Nephron progenitor cell (in vitro differentiated cells): Measurements from ENCODE around the gene ASB3.
"Not testable (repeated sequence)": the region's sequence is repeated elsewhere in the genome, so short reads cannot be mapped to it uniquely, and the experiment has no call there.

ENCODE experiments used
- DNase-seq: peaks from one replicate; pipeline ENCODE4 v3.0.0; 2021
- H3K27ac Mint-ChIP-seq: 2 replicates; pipeline ENCODE4 v1.8.0; 2021; ENCODE audit warnings: mild to moderate bottlenecking, moderate library complexity, mixed read lengths
- H3K27me3 Mint-ChIP-seq: 2 replicates; pipeline ENCODE4 v1.8.0; 2021; ENCODE audit warnings: mild to moderate bottlenecking, low read depth, mixed read lengths; ENCODE audit not compliant: poor library complexity
- H3K36me3 Mint-ChIP-seq: 2 replicates; pipeline ENCODE4 v1.8.0; 2021; ENCODE audit warnings: low read depth, mixed read lengths
- H3K4me1 Mint-ChIP-seq: 2 replicates; pipeline ENCODE4 v1.8.0; 2021; ENCODE audit warnings: mixed read lengths
- H3K4me3 Mint-ChIP-seq: 2 replicates; pipeline ENCODE4 v1.8.0; 2021; ENCODE audit warnings: mild to moderate bottlenecking, moderate library complexity, mixed read lengths
- H3K9me3 Mint-ChIP-seq: 2 replicates; pipeline ENCODE4 v1.8.0; 2021; ENCODE audit warnings: mild to moderate bottlenecking, moderate library complexity, mixed read lengths
- CTCF ChIP-seq: fragments of 200-600 bp; sonication (generic); IDR thresholded peaks from 2 replicates; pipeline ENCODE4 v1.5.0; 2021; ENCODE audit warnings: antibody characterized with exemption

ASB3 gene

DNA sequence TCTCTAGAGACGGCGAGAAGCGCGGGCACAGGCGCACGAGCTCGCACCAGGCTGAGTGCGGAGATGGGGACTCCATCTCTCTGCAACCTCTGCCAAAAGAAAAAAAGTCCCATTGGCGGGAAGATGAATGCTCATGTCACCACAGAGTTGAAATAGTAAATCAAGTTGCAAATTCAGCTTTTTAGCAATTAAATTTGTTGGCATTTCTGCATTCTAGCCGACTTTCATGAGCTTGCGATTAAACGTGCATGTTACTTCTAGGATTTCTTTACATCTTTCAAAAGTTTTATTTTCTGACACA, 18.6 kb downstream of the ASB3 start:
- H3K4me1 Mint-ChIP-seq, result peaks cover 17% of the 10 kb centered on the region
- H3K9me3 Mint-ChIP-seq, result peaks cover 4% of the 10 kb centered on the region
- TF ChIP-seq CTCF, result no peak
- DNase-seq, result peak; percentile 44
- H3K36me3 Mint-ChIP-seq, result peaks cover 46% of the 10 kb centered on the region
- peak overlapping the region; percentile 87 for H3K4me3 Mint-ChIP-seq
- H3K27me3 Mint-ChIP-seq, result no peaks in the 10 kb centered on the region
- peak overlapping the region; percentile 77 for H3K27ac Mint-ChIP-seq

DNA sequence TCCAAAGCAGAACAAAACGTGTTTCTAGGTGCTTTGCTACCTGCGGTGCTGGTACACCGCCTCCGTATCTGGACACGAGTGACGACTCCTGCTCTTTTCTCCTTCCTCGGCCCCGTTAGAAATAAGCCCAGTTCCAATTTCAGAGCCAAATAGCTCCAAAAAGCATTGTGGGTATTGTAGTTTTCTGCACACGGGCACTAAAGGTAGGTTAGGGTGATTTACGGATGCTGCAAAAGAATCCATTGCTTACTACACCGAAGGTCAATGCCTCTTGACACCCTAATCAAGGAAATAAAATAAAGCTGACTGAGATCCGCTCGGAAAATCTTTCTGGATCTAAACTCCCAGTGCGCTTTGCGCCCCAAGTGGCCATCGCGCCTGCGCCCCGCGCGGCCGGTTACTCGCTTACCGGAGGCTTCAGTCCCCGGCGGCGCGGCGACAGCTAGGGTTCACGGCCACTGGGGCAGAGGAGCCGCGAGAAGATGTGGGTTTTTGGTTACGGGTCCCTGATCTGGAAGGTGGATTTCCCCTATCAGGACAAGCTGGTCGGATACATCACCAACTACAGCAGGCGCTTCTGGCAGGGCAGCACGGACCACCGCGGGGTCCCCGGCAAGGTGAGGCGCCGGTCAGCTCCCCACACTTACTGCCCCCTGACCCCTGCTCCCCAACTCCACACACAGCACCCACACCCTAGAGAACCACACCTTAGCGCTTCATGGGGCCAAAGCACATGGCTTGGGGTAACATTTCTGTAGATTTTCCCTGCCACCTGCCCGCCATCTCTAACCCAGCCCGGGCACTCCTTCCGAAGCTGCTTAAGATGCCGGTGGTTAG, 19.1 kb downstream of the ASB3 start, which contains the start of gene CHAC2:
TSS of gene CHAC2 (plus strand) at position 400 of the 837 bp plus-strand sequence. CDS start at position 483, 83 bp downstream.
- no peak for TF ChIP-seq CTCF
- Mint-ChIP-seq H3K27ac (peak within 1 kb of the TSS; percentile 77), H3K9me3 (peaks cover 3% of the 10 kb centered on the region), H3K4me1 (peaks cover 17% of the 10 kb centered on the region), H3K4me3 (peak within 1 kb of the TSS; percentile 87), H3K27me3 (no peaks in the 10 kb centered on the region), H3K36me3 (peaks cover 46% of the 10 kb centered on the region)
- DNase-seq, result peak; percentile 88

DNA sequence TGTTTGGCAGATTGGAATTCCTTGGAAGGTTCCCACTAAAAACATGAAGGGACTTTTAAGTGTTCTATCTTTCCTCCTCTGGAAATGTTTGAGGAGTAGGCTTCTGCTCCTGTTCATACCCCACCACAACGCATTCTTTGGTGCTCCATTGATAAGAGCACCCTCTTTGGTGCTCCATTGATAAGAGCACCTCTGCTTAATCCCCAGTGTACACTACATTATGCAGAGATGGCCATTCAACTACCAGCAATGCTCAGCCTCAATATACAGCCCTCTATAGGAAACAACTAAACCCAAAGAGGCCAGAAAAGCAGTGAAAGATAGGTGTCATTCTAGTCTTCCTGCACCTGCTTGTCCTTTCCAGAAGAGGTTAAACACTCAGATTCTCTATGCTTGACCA, 21.0 kb downstream of the ASB3 start:
- Mint-ChIP-seq H3K36me3 (peaks cover 45% of the 10 kb centered on the region), H3K27ac (peak overlapping the region; percentile 8), H3K4me3 (peak overlapping the region; percentile 31), H3K9me3 (no peaks in the 10 kb centered on the region), H3K4me1 (peaks cover 17% of the 10 kb centered on the region), H3K27me3 (no peaks in the 10 kb centered on the region)
- no peak for DNase-seq
- no peak for TF ChIP-seq CTCF

DNA sequence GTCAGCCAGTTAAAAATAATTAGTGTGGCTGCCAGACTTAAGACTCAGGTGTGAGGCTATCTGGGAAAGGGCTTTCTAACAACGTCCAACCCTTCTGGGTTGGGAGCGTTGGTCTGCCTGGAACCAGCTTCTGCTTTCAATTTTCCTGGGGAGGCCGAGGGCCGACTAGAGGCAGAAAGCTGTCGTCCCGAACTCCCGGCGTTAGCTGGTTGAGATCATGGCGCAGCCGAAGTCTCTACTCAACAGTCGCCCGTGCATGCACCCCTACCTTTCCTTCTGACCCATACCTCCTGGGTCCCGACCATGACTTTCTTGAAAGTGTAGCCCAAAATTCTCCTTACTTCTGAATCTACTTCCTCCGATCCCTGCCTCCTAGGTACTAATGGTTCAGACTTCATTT, 29.5 kb downstream of the ASB3 start:
- not testable (repeated sequence) for H3K4me1 Mint-ChIP-seq, H3K27me3 Mint-ChIP-seq, H3K9me3 Mint-ChIP-seq, DNase-seq, H3K4me3 Mint-ChIP-seq, H3K27ac Mint-ChIP-seq
- peaks cover 66% of the 10 kb centered on the region for H3K36me3 Mint-ChIP-seq

DNA sequence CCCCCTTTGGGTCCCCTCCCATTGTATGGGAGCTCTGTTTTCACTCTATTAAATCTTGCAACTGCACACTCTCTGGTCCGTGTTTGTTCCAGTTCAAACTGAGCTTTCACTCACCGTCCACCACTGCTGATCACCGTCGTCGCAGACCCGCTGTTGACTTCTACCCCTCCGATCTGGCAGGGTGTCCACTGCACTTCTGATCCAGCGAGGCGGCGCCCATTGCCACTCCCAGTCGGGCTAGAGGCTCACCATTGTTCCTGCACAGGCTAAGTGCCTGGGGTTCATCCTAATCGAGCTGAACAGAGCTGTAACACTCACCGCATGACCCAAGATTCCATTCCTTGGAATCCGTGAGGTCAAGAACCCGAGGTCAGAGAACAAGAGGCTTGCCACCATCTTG, 30.1 kb downstream of the ASB3 start:
- no peaks in the 10 kb centered on the region for H3K27me3 Mint-ChIP-seq
- DNase-seq, result no peak
- H3K36me3 Mint-ChIP-seq, result peaks cover 60% of the 10 kb centered on the region
- no peak overlapping the region for H3K27ac Mint-ChIP-seq
- no peak overlapping the region for H3K4me3 Mint-ChIP-seq
- no peak for TF ChIP-seq CTCF
- H3K4me1 Mint-ChIP-seq, result peaks cover 7% of the 10 kb centered on the region
- no peaks in the 10 kb centered on the region for H3K9me3 Mint-ChIP-seq

GRCh38 chr2:53755121-53755520, 31.6 kb downstream of the ASB3 start:
- Mint-ChIP-seq H3K4me1 (peaks cover 7% of the 10 kb centered on the region), H3K27ac (no peak overlapping the region), H3K36me3 (peaks cover 57% of the 10 kb centered on the region), H3K4me3 (no peak overlapping the region), H3K9me3 (no peaks in the 10 kb centered on the region), H3K27me3 (no peaks in the 10 kb centered on the region)
- no peak for TF ChIP-seq CTCF
- no peak for DNase-seq
